Measurements from ENCODE around the gene SLC19A1.
A peak's percentile ranks its signal among the peaks of the same experiment; 100 is the strongest.

SLC19A1 gene

DNA sequence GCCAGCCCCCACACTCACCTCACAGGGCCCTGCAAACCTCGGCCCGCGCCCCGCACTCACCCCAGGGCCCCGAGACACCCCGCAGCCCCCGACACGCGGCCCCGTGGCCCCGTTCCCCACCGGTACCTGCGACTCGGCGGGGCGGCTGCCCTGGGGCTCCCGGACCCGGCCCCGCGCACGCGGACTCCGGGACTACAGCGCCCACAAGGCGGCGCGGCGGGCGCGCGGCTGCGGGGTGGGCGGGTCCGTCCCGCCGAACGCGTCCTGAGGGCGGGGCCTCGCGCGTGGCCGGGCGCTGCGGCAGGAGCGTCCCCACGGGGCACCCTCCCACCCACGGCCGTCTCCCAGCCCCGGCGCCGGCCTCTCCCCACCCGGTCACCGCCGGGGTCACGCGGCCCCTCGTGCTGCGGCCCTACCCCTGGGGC, at the start of gene SLC19A1:
SLC19A1 (minus strand) TSS at position 199 of the 425 bp plus-strand sequence. CDS start 4,481 bp downstream, outside the sequence.
- peak; percentile 82 for DNase-seq

DNA sequence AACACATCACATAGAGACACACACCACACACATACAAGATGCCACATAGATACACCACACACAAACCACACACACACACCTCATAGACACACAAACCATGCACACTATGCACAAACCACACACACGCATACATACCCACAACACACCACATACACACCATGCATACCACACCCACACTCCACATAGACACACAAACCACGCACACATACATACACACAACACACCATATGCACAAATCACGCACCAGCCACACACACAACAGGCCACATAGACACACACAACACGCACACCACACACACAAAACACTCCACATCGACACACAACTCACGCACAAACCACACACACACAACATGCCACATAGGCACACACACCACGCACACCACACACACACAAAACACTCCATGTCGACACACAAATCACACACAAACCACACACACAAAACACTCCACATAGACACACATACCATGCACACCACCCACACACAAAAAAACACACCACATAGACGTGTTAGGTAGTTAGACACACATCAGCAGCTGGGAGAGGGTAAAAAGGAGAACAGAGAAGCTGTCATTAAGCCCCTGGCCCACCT, 49.5 kb upstream of the SLC19A1 start:
- no peak for DNase-seq

DNA sequence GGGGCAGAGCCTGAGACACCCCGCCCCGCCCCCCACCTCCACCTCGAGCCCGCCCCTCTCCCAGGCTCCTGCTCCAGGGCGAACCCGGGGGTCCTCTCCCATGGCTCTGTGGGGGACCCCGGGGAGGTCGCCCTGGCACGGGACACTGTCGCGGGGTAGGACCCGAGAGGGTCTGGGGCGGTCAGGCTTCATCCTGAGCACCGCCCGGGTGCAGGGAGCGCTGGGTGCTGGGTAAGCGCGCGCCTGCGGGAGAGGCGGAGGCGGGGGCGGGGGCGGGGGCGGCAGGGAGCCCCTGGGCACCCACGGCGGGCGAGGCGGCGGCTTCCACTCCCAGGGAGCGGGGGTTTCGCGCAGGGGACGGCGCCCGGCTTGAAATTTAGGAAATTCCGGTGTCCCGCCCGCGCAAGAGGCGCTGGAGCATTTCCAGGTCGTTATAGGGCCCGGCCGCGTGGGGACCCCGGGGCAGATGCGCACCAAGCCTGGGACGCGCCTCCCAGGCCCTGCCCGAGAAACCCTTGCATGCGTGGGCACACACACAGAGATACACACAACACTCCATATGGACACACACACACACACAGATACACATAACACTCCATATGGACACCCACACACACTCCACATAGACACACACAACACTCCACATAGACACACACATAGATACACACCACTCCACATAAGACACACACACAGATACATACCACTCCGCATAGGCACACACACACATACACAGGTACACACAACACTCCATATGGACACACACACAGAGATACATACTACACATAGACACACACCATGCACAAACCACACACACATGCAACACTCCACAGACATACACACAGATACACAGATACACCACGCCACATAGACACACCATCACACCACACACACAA, 48.7 kb upstream of the SLC19A1 start:
- DNase-seq: peak; percentile 62

DNA sequence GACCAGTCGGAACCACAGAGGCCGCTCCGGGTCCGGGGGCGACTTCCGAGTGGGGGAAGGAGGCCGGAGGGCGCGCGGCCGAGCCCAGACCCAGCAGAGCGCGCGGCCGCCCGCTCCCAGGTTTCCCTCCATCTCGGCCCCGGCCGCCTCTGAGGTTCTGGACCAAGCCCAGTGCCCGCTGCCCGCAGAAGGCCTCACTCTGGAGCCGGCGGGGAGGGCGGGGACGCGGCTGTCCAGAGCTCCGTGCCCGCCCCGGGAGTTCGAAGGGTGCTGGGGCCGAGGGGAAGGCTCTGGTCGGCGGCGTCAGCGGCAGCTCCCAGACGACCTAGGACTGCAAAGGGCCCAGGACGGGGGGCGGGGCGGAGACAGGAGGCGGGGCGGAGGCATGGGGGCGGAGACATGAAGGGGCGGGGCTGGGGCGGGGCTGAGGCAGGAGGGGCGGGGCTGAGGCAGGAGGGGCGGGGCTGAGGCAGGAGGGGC, 48.0 kb upstream of the SLC19A1 start:
- peak; percentile 72 for DNase-seq

GRCh38 chr21:45589686-45590245, 47.5 kb upstream of the SLC19A1 start:
- DNase-seq: no peak

GRCh38 chr21:45588871-45589491, 46.7 kb upstream of the SLC19A1 start:
- DNase-seq: no peak

GRCh38 chr21:45588086-45588825, 46.0 kb upstream of the SLC19A1 start:
- DNase-seq: no peak

GRCh38 chr21:45586289-45586858, 44.1 kb upstream of the SLC19A1 start:
- DNase-seq: no peak

DNA sequence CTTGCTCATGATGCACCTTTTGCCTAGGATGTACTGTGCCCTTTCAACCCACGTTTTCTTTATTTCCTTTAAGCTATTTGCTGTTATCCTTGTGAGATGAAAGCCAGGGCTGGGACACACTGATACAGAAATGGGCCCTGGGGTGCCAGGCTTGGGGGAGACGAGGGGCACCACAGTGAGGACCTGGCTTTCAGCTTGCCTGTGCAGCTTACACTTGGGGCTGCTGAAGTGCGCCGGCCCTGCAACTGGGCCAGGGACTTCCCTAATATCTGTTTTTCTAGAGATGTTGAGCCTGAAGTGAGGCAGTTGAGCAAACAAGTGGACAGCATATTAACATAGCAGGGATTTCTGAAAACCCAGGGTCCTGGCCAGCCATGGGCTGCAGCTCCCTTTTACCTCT, 42.5 kb upstream of the SLC19A1 start:
- DNase-seq: no peak

- no peak for DNase-seq
Measured at GRCh38 chr21:45583831-45584509, 41.7 kb upstream of the SLC19A1 start.

DNA sequence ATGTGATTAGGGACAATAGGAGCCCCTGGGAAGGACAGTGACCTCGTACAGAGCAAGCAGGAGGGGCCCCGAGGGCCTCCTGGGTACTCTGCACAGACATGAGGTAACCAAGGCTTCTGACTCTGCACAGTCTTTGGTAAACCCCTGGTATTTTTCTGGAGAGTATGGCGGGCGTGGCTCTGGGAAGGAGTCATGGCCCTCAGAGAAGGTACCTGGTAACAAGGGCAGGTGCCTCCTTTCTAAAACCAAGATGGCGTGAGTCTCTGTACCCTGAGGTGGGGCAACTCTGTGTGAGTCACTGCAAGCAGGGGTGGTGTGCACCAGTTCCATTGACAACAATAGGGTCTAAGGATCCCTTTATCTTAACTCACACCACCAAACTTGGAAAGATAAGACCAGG, 39.9 kb upstream of the SLC19A1 start:
- DNase-seq: no peak

DNA sequence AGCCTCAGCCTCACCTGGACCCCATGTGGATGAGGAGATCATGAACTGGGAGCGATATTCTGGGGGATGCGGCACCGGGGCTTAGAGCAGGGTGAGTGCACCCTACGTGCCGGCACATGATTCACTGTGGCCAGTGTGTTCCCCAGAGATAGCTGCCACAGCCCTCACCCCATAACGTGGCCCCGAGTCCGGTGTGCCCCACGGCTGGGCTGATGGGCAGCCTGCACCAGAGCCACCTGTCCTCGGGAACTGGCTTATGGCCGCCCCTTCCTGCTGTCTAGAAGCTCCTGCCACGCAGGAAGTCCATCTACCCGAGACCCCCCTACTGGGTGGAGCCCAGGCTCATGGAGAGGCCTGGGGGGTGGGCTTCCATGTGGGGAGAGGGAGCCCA, 39.1 kb upstream of the SLC19A1 start:
- no peak for DNase-seq

DNA sequence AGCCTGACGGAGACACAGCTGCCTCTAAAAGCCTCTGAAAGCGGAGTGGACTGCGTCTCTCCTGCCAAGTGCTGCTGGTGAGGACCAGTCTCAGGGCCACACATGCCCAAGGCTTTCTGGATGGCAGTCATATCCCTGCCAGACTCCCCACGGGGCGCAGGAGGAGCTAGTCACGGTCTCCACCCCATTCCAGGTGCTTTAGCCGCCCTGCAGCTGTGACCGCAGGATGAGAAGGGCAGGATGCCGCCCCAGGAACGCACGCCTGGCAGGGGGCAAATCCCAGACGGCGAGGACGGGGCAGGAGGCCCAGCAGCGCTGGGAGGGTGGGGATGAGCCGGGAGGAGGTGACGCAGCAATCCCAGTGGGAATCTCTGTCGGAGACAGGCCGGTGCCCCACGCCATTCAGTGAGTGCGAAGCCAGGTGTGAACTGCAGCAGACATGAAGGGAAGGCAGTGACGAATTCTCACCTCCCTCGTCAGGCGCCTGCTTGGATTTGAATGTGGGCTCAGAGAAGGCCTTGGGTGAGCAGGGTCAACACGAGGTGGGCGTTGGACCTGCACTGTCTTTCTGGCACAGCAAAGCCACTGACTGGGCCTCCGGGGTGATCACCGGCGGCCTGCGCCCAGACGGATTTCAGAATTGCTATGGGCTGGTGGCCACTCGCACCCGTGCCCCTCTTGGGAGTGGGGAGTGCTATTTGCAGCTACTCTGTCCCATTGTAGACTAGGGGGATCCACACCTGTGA, 38.5 kb upstream of the SLC19A1 start:
- DNase-seq: no peak

- DNase-seq: no peak
Measured at GRCh38 chr21:45580181-45580575, 37.9 kb upstream of the SLC19A1 start.

DNA sequence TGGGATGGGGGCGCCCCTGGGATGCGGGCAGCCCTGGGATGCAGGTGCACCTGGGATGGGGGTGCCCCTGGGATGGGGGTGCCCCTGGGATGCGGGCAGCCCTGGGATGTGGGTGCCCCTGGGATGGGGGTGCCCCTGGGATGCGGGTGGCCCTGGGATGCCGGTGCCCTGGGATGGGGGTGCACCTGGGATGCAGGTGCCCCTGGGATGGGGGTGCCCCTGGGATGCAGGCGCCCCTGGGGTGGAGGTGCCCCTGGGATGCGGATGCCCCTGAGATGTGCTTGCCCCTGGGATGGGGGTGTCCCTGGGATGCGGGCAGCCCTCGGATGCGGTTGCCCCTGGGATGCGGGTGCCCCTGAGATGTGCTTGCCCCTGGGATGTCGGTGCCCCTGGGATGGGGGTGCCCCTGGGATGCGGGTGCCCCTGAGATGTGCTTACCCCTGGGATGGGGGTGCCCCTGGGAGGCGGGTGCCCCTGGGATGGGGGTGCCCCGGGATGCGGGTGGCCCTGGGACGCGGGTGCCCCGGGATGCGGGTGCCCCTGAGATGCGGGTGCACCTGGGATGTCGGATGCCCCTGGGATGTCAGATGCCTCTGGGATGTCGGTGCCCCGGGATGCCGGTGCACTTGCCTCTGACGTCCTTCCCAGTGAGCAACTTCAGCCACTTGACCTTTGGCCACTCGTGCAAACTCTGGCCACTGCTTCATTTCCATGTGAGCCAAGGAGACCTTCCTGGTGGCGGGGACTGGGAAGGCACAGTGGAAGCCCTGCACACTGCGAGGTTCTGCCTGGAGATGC, 37.3 kb upstream of the SLC19A1 start:
- DNase-seq: peak; percentile 70

DNA sequence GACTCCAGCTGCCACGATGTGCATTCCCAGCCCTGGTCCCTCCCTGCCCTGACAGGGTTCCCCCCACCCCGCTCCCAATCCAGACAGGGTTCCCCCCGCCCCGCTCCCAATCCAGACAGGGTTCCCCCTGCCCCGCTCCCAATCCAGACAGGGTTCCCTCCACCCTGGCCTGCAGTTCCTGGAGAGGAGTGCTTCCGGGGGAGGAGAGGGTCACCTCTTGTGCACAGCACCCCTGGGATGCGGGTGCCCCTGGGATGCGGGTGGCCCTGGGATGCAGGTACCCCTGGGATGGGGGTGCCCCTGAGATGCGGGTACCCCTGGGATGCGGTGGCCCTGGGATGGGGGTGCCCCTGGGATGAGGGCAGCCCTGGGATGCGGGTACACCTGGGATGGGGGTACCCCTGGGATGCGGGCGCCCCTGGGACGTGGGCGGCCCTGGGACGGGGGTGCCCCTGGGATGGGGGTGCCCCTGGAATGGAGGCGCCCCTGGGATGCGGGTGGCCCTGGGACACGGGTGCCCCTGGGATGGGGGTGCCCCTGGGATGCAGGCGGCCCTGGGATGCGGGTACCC, 36.7 kb upstream of the SLC19A1 start:
- DNase-seq: no peak

DNA sequence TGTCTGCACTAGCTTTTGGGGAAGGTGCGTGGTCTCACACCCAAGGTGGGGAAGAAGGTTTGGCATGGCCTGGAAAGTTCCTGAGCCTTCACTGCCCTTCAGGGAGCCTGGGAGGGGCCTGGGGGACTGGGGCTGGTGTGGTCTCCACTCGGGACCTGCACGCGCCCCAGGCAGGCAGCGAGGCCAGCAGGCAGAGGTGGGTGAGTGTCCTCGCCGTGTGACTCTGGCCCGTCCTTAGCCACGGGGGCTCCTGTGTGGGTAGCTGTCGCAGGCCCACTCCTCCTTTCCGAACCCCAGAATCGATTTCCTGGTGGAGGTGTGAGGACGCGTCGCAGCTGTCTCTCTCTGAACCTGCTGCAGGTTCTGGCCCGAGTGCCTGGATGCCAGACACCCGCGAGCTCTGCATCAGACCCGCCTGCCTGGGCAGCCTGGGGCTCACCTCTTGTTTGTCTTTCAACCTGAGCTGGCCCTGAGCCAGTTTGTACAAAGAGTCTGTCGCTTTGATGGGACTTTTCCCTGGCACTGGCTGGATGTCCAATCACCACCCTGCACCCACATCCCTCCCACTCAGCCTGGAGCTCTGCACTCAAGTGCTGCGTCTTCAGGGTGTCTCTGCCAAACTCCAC, 36.0 kb upstream of the SLC19A1 start:
- peak; percentile 79 for DNase-seq

GRCh38 chr21:45577801-45578175, 35.5 kb upstream of the SLC19A1 start:
- DNase-seq: no peak

All from DMS53 (cell line).